Astrocyte of the cerebellum (primary cell): ENCODE results near the gene PCDH9.
A peak's percentile ranks its signal among the peaks of the same experiment; 100 is the strongest.

Experiments
- DNase-seq: peaks from one replicate; pipeline ENCODE4 v3.0.0-alpha.2; 2011; ENCODE audit warnings: low read depth
- H3K4me3 ChIP-seq: 2 replicates; pipeline ENCODE4 v1.5.1; 2011; ENCODE audit warnings: mild to moderate bottlenecking, low read depth, low read length, moderate library complexity
- CTCF ChIP-seq: IDR thresholded peaks from 2 replicates; pipeline ENCODE4 v1.5.1; 2012; ENCODE audit warnings: low read length, low read depth, moderate library complexity, mild to moderate bottlenecking; ENCODE audit errors: missing control alignments
- in situ Hi-C: cut with HindIII; loops from 2 replicates; pipeline ENCODE4 v1.10.0; 2017; ENCODE audit warnings: low sequenced_read_pairs

The PCDH9 gene

DNA sequence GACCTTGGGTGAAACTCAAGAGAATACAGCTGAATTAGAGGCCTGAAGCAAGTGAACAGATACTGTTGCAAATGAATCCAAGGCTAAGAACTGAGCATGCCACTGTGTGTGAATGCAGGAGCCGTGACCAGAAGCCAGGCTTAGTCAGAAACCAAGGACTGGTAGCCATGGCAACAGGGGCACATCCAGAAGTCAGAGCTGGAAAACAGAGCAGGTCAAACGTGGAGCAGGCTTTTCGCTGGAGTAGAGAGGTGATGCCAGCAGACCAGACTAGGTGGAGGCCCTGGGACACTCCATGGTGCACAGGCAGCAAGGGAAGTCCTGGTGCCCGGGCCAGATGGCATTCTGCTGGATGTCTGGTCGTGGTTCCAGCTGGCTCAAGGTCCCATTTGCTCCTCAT, 564.1 kb downstream of the PCDH9 start:
- in situ Hi-C loops, result no loop called here
- H3K4me3 ChIP-seq, result no peak overlapping the region
- peak; percentile 86 for DNase-seq
- no peak for TF ChIP-seq CTCF

- no peak for DNase-seq
Measured at GRCh38 chr13:66663711-66664110, 566.4 kb downstream of the PCDH9 start.

DNA sequence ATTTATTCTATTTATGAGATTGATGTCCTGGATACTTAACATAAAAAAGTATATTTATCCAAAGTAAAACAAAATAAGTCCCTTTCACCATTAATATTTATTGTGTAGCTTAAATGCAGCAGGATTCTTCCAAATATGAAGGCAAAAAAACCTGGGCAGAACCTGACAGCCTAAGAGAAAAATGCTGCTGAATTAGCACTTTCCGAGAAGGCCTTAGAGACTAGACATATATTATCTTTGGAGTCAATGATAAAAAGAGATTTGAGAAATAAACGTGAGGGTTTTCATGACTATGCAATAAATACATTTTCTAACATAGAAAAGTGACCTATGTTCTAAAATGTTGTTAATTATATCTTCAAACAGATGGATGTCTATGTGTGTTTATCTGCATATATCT, 566.9 kb downstream of the PCDH9 start:
- H3K4me3 ChIP-seq, result no peak overlapping the region
- TF ChIP-seq CTCF, result no peak
- in situ Hi-C loops, result no loop called here
- no peak for DNase-seq

More at GRCh38 chr13:66663711-66664110, 566.4 kb downstream of the PCDH9 start:
- TF ChIP-seq CTCF, result no peak
- no peak overlapping the region for H3K4me3 ChIP-seq
- in situ Hi-C loops, result no loop called here

GRCh38 chr13:66661336-66661735, 568.8 kb downstream of the PCDH9 start:
- H3K4me3 ChIP-seq, result no peak overlapping the region
- no peak for DNase-seq
- in situ Hi-C loops, result no loop called here
- TF ChIP-seq CTCF, result no peak

GRCh38 chr13:66660468-66660813, 569.7 kb downstream of the PCDH9 start:
- DNase-seq, result no peak
- no peak for TF ChIP-seq CTCF
- H3K4me3 ChIP-seq, result no peak overlapping the region
- in situ Hi-C loops, result no loop called here

GRCh38 chr13:66659701-66660467, 570.3 kb downstream of the PCDH9 start:
- no peak for TF ChIP-seq CTCF
- in situ Hi-C loops, result no loop called here
- H3K4me3 ChIP-seq, result no peak overlapping the region
- DNase-seq, result no peak
